ENCODE data around the gene TAB2. TPM values are rescaled to one million over a fixed set of nuclear protein-coding genes. Genes with fewer than 3 reads are reported as not detected.

TAB2 gene
- total and polyA plus RNA-seq, 9 of the 15 experiments (the other 6 are each of a cell fraction or from before 2014, with no cell fraction given): 9.1 to 38.3 (median 18.6) TPM

DNA sequence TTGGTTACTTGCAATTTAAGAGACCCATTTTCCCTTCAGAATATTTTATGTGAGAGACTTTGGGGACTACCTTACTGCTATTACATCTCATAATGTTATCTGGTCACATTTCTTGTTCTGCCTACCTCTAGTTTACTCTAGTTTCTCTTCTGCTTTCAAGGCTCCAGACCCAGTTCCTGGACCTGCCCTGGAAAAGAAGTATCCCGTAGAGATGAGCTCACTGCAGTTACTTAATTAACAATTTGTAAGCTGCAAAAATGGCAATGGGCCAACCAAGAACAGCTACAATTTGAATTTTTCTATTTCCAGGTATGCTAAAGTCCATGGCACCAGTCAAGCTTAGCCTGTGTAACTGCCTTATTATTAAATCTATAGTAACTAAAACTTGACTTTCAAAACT, 25.0 kb downstream of the TAB2 start:
- no peaks in the 10 kb centered on the region for H3K36me3 ChIP-seq (ENCODE audit: control insufficient read depth, insufficient read depth, low read length)
- ChIA-PET CTCF (ENCODE audit: low intra/inter-chr PET ratio) (no interaction called here), POLR2A (interaction anchor here (0.7 to 1.4 kb wide), 4 partner anchors 9 to 257 kb away, joined by 3 to 5 read pairs (median 4); no protein-coding TSS in a partner anchor)
- peaks cover 72% of the 10 kb centered on the region for H3K79me2 ChIP-seq (ENCODE audit: control insufficient read depth, insufficient read depth, low read length)
- FAIRE-seq (no peak), DNase-seq (ENCODE audit: extremely low read depth in 1 of 4, low spot score in 3 of 4) (no peak), ATAC-seq (no peak)
- no peaks in the 10 kb centered on the region for H3K9me3 ChIP-seq (replicated peaks; ENCODE audit: control insufficient read depth, insufficient read depth, low read depth, low read length)
- intact Hi-C loops (cut with micrococcal nuclease): no loop called here
- WGBS (ENCODE audit: insufficient coverage, low coverage, missing lambda C conversion rate): 61% methylated on average over 1 of the region's 1 CpG
- H3K9me1 ChIP-seq (ENCODE audit: control insufficient read depth, insufficient read depth, low read length): no peaks in the 10 kb centered on the region
- H3K27me3 ChIP-seq (ENCODE audit: control insufficient read depth in 2 of 2, insufficient read depth in 2 of 2, low read length in 2 of 2): no peaks in the 10 kb centered on the region
- H4K20me1 ChIP-seq (replicated peaks; ENCODE audit: control insufficient read depth, insufficient read depth, low read length): 0 out of 2 replicates have a peak, but pooled peaks cover 4% of the 10 kb centered on the region
- no peak overlapping the region for H3K4me3 ChIP-seq
- H3K4me1 ChIP-seq (replicated peaks in 1 of 2; ENCODE audit: control insufficient read depth in 2 of 2, insufficient read depth in 2 of 2, low read length in 2 of 2): no peaks in the 10 kb centered on the region; a peak in 1 of 5 replicates
- H3K4me2 ChIP-seq (ENCODE audit: insufficient read depth, low read length): no peak overlapping the region
- TF ChIP-seq PTBP1 (IDR thresholded peaks at IDR 0.05; ENCODE audit: low read depth, low read length): no peak
- no peak for TF ChIP-seq ILF3 (IDR thresholded peaks at IDR 0.05; ENCODE audit: borderline replicate concordance)
- TF ChIP-seq SMAD3 (CRISPR knock-in tag; conservative IDR thresholded peaks at IDR 0.05): no peak
- no peak for TF ChIP-seq MYC (IDR thresholded peaks at IDR 0.05; ENCODE audit: low read depth, low read length)
- no peak for TF ChIP-seq MYC (CRISPR knock-in tag; IDR thresholded peaks at IDR 0.05; ENCODE audit: borderline replicate concordance, low read depth)
- no peak for TF ChIP-seq ZNF197 (CRISPR knock-in tag; IDR thresholded peaks at IDR 0.05; ENCODE audit: low read depth)
- no peak for TF ChIP-seq HDGF (IDR thresholded peaks at IDR 0.05)
- TF ChIP-seq POLR2B (IDR thresholded peaks at IDR 0.05; ENCODE audit: low read depth, partially characterized antibody): no peak
- no peak for TF ChIP-seq TSC22D4 (tag; IDR thresholded peaks at IDR 0.05)
- no peak for TF ChIP-seq ZFX (CRISPR knock-in tag; IDR thresholded peaks at IDR 0.05)
- TF ChIP-seq, protein P1, sequence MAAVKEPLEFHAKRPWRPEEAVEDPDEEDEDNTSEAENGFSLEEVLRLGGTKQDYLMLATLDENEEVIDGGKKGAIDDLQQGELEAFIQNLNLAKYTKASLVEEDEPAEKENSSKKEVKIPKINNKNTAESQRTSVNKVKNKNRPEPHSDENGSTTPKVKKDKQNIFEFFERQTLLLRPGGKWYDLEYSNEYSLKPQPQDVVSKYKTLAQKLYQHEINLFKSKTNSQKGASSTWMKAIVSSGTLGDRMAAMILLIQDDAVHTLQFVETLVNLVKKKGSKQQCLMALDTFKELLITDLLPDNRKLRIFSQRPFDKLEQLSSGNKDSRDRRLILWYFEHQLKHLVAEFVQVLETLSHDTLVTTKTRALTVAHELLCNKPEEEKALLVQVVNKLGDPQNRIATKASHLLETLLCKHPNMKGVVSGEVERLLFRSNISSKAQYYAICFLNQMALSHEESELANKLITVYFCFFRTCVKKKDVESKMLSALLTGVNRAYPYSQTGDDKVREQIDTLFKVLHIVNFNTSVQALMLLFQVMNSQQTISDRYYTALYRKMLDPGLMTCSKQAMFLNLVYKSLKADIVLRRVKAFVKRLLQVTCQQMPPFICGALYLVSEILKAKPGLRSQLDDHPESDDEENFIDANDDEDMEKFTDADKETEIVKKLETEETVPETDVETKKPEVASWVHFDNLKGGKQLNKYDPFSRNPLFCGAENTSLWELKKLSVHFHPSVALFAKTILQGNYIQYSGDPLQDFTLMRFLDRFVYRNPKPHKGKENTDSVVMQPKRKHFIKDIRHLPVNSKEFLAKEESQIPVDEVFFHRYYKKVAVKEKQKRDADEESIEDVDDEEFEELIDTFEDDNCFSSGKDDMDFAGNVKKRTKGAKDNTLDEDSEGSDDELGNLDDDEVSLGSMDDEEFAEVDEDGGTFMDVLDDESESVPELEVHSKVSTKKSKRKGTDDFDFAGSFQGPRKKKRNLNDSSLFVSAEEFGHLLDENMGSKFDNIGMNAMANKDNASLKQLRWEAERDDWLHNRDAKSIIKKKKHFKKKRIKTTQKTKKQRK (IDR thresholded peaks at IDR 0.05; ENCODE audit: borderline replicate concordance, low read depth, low read length): no peak
- TF ChIP-seq ZC3H11A (IDR thresholded peaks at IDR 0.05; ENCODE audit: low read depth, low read length): no peak
- no peak for TF ChIP-seq C11orf30 (IDR thresholded peaks at IDR 0.05; ENCODE audit: low read depth)
- no peak overlapping the region for H3K27ac ChIP-seq (ENCODE audit: extremely low read depth, low read depth, low read length)
- in situ Hi-C loops (cut with MboI): no loop called here
- no peak overlapping the region for H3K9ac ChIP-seq (ENCODE audit: insufficient read depth in 1 of 2, low read depth in 2 of 2, low read length in 2 of 2)
- no peak overlapping the region for H2AFZ ChIP-seq (ENCODE audit: low read depth, low read length)
- no TSS peak for BruUV-seq (replicated peaks)
